Stimulated activated naive B cell treated with anti-CD40 and anti-IgM and Interleukin-4, amounts not matched to agents 10 μg/mL and 1 μg/mL and 100 μg/mL, for 72 hours (primary cell): Measurements from ENCODE around the gene MTRFR.

Experiments used
- ATAC-seq, 2 donors: fragments of 150-1000 bp; cut with Tn5 transposase; replicated peaks; 2 replicates each; pipeline ENCODE4 v1.10.0; 2021; ENCODE audit warnings: moderate library complexity in 1 of 2
- DNase-seq: peaks from one replicate; pipeline ENCODE4 v3.0.0; 2021
- H3K27ac Mint-ChIP-seq: one replicate; pipeline ENCODE4 v1.8.0; 2022; ENCODE audit warnings: mild to moderate bottlenecking, mixed read lengths
- H3K27me3 Mint-ChIP-seq, 2 donors: one replicate each; pipeline ENCODE4 v1.8.0; 2022; ENCODE audit warnings: mixed read lengths in 2 of 2
- H3K36me3 Mint-ChIP-seq, 2 donors: one replicate each; pipeline ENCODE4 v1.8.0; 2022; ENCODE audit warnings: mixed read lengths in 2 of 2, mild to moderate bottlenecking in 1 of 2
- H3K4me1 Mint-ChIP-seq, 2 donors: one replicate each; pipeline ENCODE4 v1.8.0; 2022; ENCODE audit warnings: mixed read lengths in 2 of 2, mild to moderate bottlenecking in 1 of 2
- H3K4me3 Mint-ChIP-seq, 2 donors: one replicate each; pipeline ENCODE4 v1.8.0; 2022; ENCODE audit warnings: mild to moderate bottlenecking in 2 of 2, mixed read lengths in 2 of 2, moderate library complexity in 1 of 2
- H3K9me3 Mint-ChIP-seq, 2 donors: one replicate each; pipeline ENCODE4 v1.8.0; 2022; ENCODE audit warnings: mixed read lengths in 2 of 2, mild to moderate bottlenecking in 1 of 2

Gene MTRFR

GRCh38 chr12:123270214-123271000 is 37.2 kb downstream of the MTRFR start:
- peak; percentile 12 to 13 for ATAC-seq
- no peak for DNase-seq
- H3K4me1 Mint-ChIP-seq = peaks cover 20 to 43% of the 10 kb centered on the region in 2 donors
- H3K4me3 Mint-ChIP-seq = peak overlapping the region; percentile 83 to 86
- H3K27me3 Mint-ChIP-seq = no peaks in the 10 kb centered on the region
- H3K27ac Mint-ChIP-seq = peak overlapping the region; percentile 82
- H3K9me3 Mint-ChIP-seq = no peaks in the 10 kb centered on the region
- peaks cover 2 to 16% of the 10 kb centered on the region in 2 donors for H3K36me3 Mint-ChIP-seq

GRCh38 chr12:123271001-123271668 is 37.9 kb downstream of the MTRFR start:
- DNase-seq (peak; percentile 55), ATAC-seq (peak; percentile 70 to 75)
- H3K27ac Mint-ChIP-seq = no peak overlapping the region
- no peaks in the 10 kb centered on the region for H3K27me3 Mint-ChIP-seq
- no peak overlapping the region for H3K4me3 Mint-ChIP-seq
- H3K9me3 Mint-ChIP-seq = no peaks in the 10 kb centered on the region
- peaks cover 0 to 10% of the 10 kb centered on the region in 2 donors for H3K36me3 Mint-ChIP-seq
- H3K4me1 Mint-ChIP-seq = peaks cover 20 to 38% of the 10 kb centered on the region in 2 donors

- no peak for DNase-seq
- Mint-ChIP-seq H3K4me3 (peak overlapping the region in 1 of 2 donors; percentile 9), H3K27ac (no peak overlapping the region), H3K9me3 (no peaks in the 10 kb centered on the region), H3K36me3 (peaks cover 0 to 3% of the 10 kb centered on the region in 2 donors), H3K4me1 (peaks cover 18 to 28% of the 10 kb centered on the region in 2 donors), H3K27me3 (no peaks in the 10 kb centered on the region)
- ATAC-seq = no peak
Observed at GRCh38 chr12:123273166-123273565, 39.9 kb downstream of the MTRFR start.

GRCh38 chr12:123278101-123278627 is 44.9 kb downstream of the MTRFR start:
- DNase-seq = peak; percentile 48
- Mint-ChIP-seq H3K27ac (peak overlapping the region; percentile 98), H3K4me3 (peak overlapping the region; percentile 68 to 78), H3K36me3 (no peaks in the 10 kb centered on the region), H3K4me1 (peaks cover 6 to 11% of the 10 kb centered on the region in 2 donors), H3K9me3 (no peaks in the 10 kb centered on the region), H3K27me3 (no peaks in the 10 kb centered on the region)
- peak; percentile 97 for ATAC-seq

- H3K36me3 Mint-ChIP-seq = no peaks in the 10 kb centered on the region
- H3K4me3 Mint-ChIP-seq = no peak overlapping the region
- no peaks in the 10 kb centered on the region for H3K9me3 Mint-ChIP-seq
- H3K4me1 Mint-ChIP-seq = peaks cover 6 to 11% of the 10 kb centered on the region in 2 donors
- ATAC-seq (no peak), DNase-seq (no peak)
- H3K27ac Mint-ChIP-seq = no peak overlapping the region
- H3K27me3 Mint-ChIP-seq = no peaks in the 10 kb centered on the region
Observed at GRCh38 chr12:123280971-123281370, 47.7 kb downstream of the MTRFR start.

- no peak overlapping the region for H3K4me3 Mint-ChIP-seq
- DNase-seq = no peak
- H3K4me1 Mint-ChIP-seq = peaks cover 6 to 11% of the 10 kb centered on the region in 2 donors
- H3K36me3 Mint-ChIP-seq = no peaks in the 10 kb centered on the region
- no peaks in the 10 kb centered on the region for H3K27me3 Mint-ChIP-seq
- H3K9me3 Mint-ChIP-seq = no peaks in the 10 kb centered on the region
- no peak overlapping the region for H3K27ac Mint-ChIP-seq
- ATAC-seq = no peak
Observed at GRCh38 chr12:123282111-123282510, 48.9 kb downstream of the MTRFR start.

- Mint-ChIP-seq H3K27me3 (no peaks in the 10 kb centered on the region), H3K27ac (no peak overlapping the region), H3K4me3 (no peak overlapping the region), H3K36me3 (no peaks in the 10 kb centered on the region), H3K9me3 (no peaks in the 10 kb centered on the region), H3K4me1 (peaks cover 2 to 5% of the 10 kb centered on the region in 2 donors)
- DNase-seq (no peak), ATAC-seq (no peak)
Observed at GRCh38 chr12:123283461-123283860, 50.2 kb downstream of the MTRFR start.

- H3K36me3 Mint-ChIP-seq = peaks cover 3 to 8% of the 10 kb centered on the region in 2 donors
- DNase-seq (no peak), ATAC-seq (no peak)
- no peak overlapping the region for H3K4me3 Mint-ChIP-seq
- no peak overlapping the region for H3K27ac Mint-ChIP-seq
- H3K27me3 Mint-ChIP-seq = no peaks in the 10 kb centered on the region
- peaks cover 0 to 2% of the 10 kb centered on the region in 2 donors for H3K4me1 Mint-ChIP-seq
- no peaks in the 10 kb centered on the region for H3K9me3 Mint-ChIP-seq
Observed at GRCh38 chr12:123284669-123285068, 51.4 kb downstream of the MTRFR start.

GRCh38 chr12:123286652-123287373 is 53.6 kb downstream of the MTRFR start:
- ATAC-seq = no peak
- H3K9me3 Mint-ChIP-seq = no peaks in the 10 kb centered on the region
- H3K4me3 Mint-ChIP-seq = no peak overlapping the region
- no peaks in the 10 kb centered on the region for H3K27me3 Mint-ChIP-seq
- peaks cover 5 to 18% of the 10 kb centered on the region in 2 donors for H3K36me3 Mint-ChIP-seq
- no peak overlapping the region for H3K27ac Mint-ChIP-seq
- peaks cover 0 to 2% of the 10 kb centered on the region in 2 donors for H3K4me1 Mint-ChIP-seq
- no peak for DNase-seq

GRCh38 chr12:123288751-123289346 is 55.6 kb downstream of the MTRFR start:
- peak overlapping the region; percentile 60 for H3K27ac Mint-ChIP-seq
- H3K4me3 Mint-ChIP-seq = no peak overlapping the region
- H3K4me1 Mint-ChIP-seq = no peaks in the 10 kb centered on the region
- H3K36me3 Mint-ChIP-seq = peaks cover 11 to 30% of the 10 kb centered on the region in 2 donors
- ATAC-seq (no peak), DNase-seq (no peak)
- no peaks in the 10 kb centered on the region for H3K27me3 Mint-ChIP-seq
- no peaks in the 10 kb centered on the region for H3K9me3 Mint-ChIP-seq

GRCh38 chr12:123289911-123290310 is 56.7 kb downstream of the MTRFR start:
- Mint-ChIP-seq H3K9me3 (no peaks in the 10 kb centered on the region), H3K4me3 (no peak overlapping the region), H3K4me1 (no peaks in the 10 kb centered on the region), H3K27me3 (no peaks in the 10 kb centered on the region), H3K27ac (no peak overlapping the region), H3K36me3 (peaks cover 13 to 33% of the 10 kb centered on the region in 2 donors)
- no peak for DNase-seq
- ATAC-seq = no peak

- H3K27me3 Mint-ChIP-seq = no peaks in the 10 kb centered on the region
- no peak overlapping the region for H3K4me3 Mint-ChIP-seq
- H3K27ac Mint-ChIP-seq = peak overlapping the region; percentile 31
- H3K4me1 Mint-ChIP-seq = no peaks in the 10 kb centered on the region
- ATAC-seq (no peak), DNase-seq (no peak)
- peaks cover 29 to 52% of the 10 kb centered on the region in 2 donors for H3K36me3 Mint-ChIP-seq
- H3K9me3 Mint-ChIP-seq = no peaks in the 10 kb centered on the region
Observed at GRCh38 chr12:123293178-123293760, 60.0 kb downstream of the MTRFR start.

- Mint-ChIP-seq H3K27ac (peak overlapping the region; percentile 81), H3K4me1 (no peaks in the 10 kb centered on the region), H3K36me3 (peaks cover 28 to 39% of the 10 kb centered on the region in 2 donors)
Observed at GRCh38 chr12:123305136-123305535, 71.9 kb downstream of the MTRFR start.

More at GRCh38 chr12:123305136-123305535, 71.9 kb downstream of the MTRFR start:
- no peaks in the 10 kb centered on the region for H3K9me3 Mint-ChIP-seq
- H3K4me3 Mint-ChIP-seq = no peak overlapping the region
- no peak for DNase-seq
- ATAC-seq = no peak
- H3K27me3 Mint-ChIP-seq = no peaks in the 10 kb centered on the region
